ENCODE measurements around the gene HDAC4.

Gene HDAC4

DNA sequence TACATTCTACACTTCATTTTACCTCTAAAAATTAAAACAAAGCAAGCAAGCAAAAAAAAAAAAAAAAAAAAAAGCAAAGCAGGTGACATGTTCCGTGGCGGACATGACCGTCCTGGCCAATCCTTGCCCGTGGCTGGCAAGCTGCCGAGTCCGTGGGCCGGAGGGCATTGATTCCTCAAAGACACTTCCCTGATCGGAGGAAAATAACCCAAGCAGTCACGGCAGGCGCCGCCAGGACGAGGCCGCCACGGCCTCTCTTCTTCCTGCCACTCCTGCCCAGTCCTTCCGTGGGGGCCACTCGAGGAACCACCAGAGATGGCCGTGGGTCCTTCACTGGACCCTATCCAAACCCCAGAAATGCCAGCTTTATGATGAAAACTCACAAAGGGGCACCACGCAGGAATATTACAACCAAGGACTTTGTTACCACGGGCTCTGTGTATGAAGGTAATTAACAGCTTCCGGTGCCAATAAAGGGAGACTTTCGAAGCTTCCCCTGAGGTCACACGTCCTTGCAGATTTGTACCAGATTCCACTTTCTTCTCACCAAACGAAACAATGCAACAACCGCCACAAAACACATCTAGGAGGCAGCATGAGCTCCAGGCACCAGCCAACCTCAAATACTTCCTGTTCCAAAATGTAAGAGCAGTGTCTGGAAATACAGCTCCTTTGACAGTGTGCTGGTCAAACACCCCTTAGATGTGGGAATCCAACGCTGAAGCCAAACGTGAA is 170.3 kb downstream of the HDAC4 start:
- no peak for DNase-seq (ENCODE audit: insufficient read length, low spot score)
- FAIRE-seq = no peak

DNA sequence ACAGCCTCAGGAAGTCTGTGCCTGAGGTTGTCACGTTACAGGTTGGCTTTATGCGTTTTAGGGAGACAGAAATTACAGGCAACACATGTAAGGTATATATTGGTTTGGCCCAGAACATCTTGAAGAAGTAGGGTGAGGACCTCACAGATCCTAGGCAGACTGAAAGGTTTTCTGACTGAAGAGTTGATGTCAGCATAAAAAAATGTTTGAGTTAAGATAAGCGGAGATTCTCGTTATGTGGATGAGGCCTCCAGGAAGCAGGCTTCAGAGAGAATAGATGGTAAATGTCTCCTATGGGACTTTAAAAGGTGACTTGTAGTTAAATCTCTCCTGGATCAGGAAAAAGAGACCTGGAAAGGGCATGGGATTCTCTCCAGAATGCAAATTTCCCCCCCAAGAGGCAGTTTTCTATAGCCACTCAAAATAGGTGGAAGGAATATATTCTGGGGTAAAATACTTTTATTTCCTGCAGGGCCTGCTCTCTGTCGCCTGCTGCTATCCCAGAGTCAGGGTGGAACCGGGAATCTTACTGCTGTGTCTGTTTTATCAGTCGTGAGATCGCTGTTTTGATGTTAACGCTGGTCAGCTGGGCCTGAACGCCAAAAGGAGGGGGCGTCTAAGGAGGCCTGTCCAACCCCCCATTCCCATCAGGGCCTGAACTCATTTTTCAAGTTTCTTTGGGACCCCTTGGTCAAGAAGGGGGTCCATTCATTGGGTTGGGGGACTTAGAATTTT is 171.1 kb downstream of the HDAC4 start:
- FAIRE-seq (no peak), DNase-seq (ENCODE audit: insufficient read length, low spot score) (no peak)

DNA sequence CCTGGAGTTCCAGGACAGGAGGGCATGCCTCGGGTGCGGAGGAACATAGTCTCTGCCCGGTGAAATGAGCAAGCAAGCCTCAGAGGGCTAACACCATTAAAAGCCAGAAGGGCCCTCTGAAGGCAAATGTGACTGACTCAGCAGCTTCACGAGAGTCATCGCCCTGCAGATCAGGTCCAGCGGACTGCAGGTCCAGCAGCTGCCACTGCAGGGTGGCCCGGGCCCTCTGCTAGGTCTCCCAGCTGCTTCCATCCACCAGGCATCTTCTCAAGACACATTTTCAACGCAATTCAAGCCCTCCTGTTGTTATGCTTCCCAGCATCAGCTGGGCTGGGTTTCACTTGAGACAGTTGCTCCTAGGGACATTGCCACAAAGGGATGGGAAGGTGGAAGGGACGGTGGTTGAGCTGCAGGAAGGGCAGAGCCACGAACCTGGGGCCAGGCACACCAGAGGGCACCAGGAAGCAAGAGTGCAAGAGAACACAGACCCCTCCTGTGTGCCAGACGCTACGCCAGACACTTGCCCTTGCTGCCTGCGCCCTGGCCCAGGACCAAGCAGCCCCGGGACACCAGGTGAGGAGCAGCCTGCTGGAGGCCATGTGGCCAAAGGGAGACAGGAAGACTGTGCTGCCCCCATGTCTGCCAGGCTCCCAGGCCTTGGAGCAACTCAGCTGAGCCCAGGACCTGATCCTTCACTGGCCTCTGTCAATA is 173.0 kb downstream of the HDAC4 start:
- FAIRE-seq = no peak

DNA sequence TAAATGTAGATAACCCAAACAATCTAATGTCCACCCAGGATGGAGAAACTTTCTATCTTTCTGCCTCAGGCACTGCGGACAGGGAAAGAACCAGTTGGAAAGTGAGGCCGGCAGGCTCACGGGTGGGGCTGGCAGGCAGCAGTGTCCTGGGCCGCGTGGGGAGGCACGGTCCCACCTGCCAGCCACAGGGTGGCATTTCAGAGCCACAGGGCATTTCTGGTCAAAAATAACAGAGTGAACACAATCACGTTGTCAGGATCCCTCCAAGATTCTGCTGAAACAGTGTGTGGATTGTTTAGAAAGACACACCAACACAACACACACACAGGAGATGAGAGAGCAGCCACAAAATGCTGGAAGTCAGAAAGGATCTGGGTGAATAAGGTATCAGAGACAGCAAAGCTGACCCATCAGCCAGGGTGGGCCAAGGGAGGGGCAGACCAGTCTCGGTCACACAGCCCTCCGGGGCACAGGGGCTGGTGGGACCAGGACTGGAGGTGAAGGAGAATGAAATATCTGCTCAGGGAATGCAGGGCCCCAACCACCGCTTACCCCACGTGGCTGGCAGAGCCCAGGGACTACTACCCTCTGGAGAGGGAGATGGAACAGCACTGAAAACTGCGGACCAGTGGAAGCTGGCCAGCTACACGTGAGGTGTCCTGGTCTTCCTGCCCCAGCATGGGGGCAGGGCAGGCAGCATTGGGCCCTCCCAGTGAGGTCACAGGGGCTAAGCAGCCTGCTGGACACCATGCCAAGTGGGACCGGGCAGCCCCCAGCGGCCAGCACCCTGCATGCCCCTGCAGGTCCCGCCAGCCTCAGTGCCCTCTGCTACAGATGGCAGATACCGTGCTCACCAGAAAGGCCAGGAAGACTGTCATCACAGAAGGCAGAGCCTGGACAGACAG is 173.9 kb downstream of the HDAC4 start:
- DNase-seq (ENCODE audit: insufficient read length, low spot score) (no peak), FAIRE-seq (no peak)

More for the DNA sequence above, 173.0 kb downstream of the HDAC4 start:
- DNase-seq (ENCODE audit: insufficient read length, low spot score) = no peak

DNA sequence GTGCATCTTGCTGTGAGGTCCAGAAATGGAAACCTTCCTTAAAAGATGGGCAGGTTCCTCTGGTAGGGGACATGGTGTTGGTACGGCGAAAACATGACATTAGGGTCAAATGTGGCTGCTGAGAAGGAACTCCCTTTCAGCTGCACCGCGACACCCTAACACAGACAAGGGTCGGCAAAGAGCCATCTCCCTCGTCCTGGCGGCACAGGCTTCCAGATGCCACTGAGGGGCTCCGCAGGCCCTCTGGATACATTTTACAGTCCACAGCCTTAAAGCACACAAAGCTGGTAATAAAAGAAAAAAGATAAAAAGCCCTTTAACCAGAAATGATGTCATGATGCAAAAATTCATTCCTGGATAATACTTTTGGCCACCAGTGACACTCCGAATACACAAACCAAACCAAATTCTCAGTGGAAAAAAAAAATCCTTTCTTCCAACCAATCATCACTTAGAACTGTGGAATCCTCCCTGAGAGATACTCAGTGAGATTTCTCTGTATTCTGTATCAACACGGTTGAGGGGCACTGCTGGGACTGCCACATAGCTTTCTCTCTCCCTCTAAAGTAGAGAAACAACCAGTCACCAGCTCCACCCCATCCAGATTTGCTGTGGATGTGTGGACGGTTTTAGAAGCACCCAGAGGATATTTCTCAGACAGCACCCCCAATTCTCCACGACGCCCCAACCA is 174.8 kb downstream of the HDAC4 start:
- no peak for FAIRE-seq
- DNase-seq (ENCODE audit: insufficient read length, low spot score) = no peak

DNA sequence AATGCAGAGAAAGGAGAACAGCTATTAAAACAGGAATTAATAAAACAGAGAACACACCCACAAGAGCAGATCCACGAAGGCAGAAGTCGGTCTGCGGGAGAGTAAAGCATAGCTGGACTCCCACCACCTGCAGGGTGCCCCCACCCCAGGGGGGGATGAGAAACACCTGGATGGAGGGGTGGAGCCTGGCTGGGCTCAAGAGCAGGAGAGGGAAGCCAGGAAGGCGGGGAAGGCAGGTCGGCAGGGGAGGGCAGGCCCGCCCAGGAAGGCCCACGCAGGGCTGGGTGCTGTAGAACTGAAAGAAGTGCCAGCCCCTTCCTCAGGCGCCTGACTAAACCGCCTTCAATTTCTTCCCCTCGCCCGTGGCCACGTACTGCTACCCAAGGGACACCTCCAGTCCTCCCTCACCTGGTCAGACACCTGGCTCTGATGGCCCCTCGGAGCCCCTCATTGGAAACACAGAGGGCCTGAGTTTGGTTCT is 175.4 kb downstream of the HDAC4 start:
- FAIRE-seq (no peak), DNase-seq (ENCODE audit: insufficient read length, low spot score) (no peak)

DNA sequence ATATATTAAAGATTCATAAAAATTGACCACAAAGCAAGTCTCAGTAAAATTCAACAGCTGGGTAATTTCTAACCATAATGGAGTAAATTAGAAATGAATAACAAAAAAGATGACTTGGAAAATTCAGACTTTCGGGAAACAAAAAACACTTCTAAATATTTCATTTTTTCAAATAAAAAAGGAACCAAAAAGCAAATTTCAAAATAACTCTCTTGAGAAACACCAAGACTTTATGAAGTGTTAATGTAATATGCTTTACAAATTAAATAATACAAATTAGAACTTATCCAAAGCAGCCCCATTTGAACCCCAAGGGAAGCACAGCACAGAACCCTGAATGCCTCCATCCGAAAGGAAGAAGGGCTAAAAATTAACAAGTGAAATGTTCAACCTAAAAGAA is 175.9 kb downstream of the HDAC4 start:
- DNase-seq (ENCODE audit: insufficient read length, low spot score) (no peak), FAIRE-seq (no peak)

DNA sequence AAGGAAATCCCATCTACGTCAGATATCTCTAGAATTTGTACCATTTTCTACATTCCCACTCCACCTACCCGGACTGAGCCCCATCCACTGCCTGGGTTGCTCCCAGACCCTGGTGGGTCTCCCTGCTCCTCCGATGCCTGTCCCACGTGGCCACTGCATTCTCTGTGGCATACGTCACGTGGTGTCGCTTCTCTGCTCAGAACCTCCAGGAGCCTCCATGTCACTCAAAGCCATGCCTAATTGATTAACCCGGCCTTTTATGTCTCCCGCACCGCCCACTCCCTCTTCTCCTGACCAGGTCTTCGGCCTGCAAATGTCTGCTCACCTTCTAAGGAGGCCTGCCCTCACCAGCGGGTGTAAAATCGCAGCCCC is 176.6 kb downstream of the HDAC4 start:
- no peak for FAIRE-seq
- no peak for DNase-seq (ENCODE audit: insufficient read length, low spot score)

DNA sequence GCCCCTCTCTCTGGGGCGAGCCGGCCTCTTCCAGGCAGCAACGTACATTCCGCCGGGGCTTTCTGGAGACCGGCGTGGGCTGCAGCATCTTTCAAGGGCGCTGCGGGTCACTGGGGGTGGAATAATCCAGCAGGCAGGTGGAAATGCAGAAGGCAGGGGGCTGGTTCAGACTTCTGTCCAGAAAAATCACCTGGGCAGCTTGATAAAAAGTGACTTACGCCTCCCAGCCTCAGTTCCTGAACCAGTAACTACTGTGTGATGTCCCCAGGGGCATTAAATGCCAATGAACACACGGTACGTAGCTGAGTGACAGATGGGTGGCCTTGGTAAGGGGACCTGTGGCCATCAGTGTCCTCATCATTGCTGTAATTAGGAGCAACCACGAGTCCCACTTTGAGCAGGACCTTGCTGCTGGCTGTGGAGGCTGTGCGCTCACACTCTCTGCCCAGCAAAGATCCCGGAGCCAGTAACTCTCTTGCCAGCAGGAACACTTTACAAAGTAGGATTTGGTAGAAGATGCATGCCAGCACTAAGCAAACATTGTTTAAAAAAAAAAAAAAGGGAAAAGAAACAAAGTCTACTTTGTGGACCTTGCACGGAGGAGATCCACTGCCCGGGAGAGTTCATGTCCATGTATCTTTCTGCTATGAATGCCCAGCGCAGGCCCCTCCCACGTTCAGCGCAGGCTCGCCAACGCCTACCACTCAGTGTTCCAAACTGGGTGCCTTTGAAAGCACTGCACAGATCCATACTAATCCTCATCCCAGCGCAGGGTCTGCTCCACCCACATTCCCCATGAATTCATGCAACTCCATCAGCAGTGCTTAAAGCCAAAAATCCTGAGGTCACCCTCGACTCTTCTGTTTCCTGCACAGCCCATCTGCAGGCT is 177.3 kb downstream of the HDAC4 start:
- DNase-seq (ENCODE audit: insufficient read length, low spot score) = no peak
- no peak for FAIRE-seq

DNA sequence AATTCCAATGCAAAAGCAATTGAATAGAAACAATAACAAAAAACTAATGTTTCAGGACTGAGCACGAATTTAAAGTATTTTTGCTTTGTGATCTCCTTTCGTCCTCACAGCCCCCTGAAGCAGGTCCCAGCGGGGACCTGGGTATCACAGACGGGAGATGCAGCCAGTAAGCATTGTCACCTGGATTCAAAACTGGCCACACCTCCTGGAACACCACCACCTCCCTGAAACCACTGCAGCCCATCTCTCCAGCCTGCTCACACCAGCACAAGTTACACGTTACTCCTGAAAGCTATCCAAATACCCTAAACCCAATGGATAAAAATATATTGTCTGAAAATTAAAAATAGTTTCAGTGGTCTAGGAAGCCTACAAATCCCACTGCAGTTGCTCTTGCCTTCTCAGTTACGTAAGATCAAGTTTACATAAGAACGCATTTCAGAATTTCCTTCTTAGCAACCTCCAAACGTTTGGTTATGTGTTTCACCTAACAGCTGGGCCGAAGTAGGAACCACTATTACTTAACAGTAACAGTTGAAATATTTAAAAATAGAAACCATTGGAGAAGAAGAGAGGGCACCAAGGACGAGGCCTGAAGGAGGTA is 178.0 kb downstream of the HDAC4 start:
- no peak for FAIRE-seq
- DNase-seq (ENCODE audit: insufficient read length, low spot score) = no peak

DNA sequence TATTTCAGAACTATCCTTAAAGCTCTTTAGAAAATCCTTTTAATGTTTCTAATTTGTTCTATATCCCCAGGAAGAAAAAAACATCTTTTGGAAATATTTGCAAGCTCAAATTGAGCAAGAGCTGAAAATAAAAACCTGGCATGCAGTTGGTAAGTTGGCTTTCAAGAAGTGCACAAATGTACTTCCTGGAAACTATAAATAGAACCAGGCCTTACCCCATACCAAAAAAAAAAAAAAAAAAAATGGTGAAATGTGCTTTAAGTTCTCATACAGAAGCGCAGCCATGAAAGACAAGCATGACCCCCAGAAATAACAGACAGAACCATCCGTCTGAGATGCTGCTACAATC is 178.5 kb downstream of the HDAC4 start:
- DNase-seq (ENCODE audit: insufficient read length, low spot score) (no peak), FAIRE-seq (no peak)

DNA sequence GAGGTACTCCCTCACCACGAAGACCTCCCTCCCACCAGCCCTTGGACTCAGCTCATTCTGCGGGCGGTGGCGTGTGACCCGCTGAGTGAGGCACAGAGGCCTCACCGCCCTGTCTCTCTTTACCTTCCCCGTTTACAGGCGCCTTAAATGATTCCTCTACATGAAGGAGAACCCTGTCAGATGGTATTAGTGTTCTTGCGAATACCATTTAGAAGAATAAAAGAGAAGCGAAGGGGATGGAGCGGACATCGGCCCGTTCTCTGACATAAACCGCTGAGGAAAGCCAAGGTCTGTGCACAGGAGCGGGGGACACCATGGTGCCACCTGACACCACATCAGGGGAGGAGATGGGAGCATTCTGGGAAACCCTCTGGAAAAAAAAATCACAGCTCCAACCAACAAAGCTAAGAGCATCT is 179.8 kb downstream of the HDAC4 start:
- no peak for FAIRE-seq
- DNase-seq (ENCODE audit: insufficient read length, low spot score) = no peak

DNA sequence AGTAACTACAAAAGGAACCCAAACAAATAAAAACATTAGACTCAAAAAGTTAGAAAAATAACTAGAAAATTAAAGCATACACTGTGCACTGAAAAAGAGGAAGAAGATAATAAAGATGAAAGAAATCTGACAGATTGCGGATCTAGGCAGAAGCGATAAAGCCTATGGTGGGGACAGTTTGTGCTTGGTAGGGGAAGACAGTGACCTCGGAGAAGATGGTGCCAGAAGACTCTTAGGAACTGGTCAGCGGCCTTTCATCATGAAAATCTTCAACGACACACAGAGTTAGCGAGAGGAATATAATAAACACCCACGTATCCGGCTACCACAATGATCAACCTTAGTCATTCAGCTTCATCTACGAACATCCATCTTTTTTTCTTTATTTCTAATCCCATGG is 180.5 kb downstream of the HDAC4 start:
- FAIRE-seq (no peak), DNase-seq (ENCODE audit: insufficient read length, low spot score) (no peak)

DNA sequence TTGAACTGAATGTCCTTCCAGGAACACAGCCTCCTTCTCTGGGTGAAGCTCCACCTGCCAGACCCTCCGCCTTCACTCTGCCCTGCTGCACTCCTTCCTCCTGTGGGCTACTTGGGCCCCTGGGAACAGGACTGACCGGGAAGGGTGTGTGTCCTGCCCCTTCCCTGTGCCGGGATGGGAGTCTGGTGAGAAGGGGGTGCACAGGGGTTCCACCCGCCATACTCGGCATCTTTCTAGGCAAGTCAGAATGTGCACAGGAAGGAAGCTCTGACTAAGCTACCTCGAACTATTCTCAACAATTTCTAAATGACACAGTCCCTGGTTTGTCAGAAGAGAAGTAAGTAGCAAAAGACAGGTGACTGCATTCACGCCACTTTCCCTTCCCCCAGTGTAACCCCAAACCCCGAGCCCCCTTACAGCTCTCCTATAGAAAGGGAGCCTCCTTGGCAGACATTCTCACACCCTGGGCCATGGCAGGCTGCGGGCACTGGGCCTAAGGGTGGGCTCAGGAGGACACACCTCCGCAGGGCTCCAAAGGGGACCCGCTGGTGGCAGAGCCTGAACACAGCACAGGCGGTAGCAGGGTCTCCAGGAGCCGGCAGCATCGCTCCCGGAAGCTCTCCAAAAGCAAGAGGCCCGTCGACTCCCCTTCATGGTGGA is 184.1 kb downstream of the HDAC4 start:
- FAIRE-seq (no peak), DNase-seq (ENCODE audit: insufficient read length, low spot score) (no peak)

DNA sequence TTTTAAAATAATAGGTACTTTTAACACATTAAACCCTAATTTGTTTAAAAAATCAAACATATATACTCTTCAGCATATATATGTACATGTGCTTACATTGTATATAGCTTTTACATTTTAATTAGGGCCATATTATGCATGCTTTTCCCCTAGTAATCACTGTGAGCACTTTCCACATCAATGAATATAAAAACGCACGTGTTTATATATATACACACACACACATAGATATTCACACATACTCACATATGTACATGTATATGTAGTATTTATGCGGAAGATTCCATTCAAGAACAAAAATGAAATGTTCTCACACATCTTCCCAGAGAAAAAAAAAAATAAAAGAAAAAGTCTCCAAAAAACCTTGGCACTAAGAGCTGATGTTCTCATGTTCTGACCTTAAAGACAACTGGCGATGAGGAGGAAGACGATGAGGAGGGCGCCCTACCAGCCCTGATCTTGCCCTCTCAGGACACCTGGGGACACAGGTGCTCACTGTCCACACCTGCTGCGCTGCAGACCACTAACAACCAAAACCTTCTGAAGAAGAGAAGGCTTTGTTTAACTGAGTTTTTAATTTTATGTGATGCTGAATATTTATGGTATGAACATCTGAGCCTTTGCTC is 184.7 kb downstream of the HDAC4 start:
- FAIRE-seq = no peak
- DNase-seq (ENCODE audit: insufficient read length, low spot score) = no peak

DNA sequence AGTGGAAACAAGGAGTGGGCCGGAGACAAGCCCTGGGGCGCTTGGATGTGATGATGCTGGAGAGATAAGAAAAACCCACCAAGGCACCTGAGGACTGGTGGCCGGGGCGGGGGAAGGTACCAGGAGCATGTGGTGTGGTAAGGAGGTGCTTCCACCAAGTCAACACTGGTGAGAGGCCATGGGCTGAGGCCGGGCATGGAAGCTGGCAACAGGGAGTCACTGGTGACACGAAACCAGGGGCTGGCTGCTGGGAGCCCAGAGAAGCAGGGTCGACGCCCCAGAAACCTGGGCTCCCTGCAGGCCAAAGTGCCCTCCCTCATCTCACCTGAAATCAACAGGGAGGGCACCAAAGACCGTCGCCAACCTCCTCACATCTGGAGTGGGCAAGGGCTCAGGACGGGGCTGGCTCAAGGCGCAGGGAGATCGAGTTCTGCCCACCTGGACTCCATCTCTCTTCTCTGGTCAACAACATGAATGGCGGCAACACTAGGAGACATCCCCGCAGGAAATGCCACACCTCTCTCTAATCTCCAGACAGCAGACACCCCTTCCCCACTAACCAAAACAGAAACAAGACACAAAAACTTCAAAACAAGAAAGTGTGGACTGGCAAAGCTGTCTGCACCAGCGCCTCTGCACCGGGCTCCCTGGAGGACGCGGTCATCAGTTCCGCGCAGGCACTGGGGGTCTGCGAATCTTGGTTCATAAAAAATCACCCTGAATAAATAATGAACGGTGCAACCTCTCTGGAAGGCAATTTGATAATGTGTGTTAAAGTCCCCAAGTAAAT is 185.5 kb downstream of the HDAC4 start:
- FAIRE-seq = no peak
- DNase-seq (ENCODE audit: insufficient read length, low spot score) = no peak

DNA sequence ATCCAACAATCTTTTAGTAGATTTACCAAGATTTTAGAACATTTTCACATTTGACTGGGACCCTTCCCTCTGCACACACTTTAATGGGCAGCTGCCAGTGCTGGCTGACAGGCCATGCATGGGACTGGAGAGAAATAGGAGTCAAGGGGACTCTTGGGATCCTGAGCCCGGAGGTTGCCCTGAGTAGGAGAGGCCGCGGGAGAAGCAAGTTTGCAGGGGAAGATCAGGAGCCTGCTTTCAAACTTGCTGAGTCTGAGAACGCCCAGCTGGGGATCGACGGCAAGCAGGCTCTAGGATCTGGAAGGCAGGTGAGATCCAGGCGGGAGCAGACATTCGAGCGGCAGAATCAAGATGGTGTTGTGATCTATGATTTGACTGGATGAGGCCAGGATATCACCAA is 186.1 kb downstream of the HDAC4 start:
- no peak for DNase-seq (ENCODE audit: insufficient read length, low spot score)

More for the DNA sequence above, 186.1 kb downstream of the HDAC4 start:
- no peak for FAIRE-seq

Measured in GM19239 (cell line).